Osteocyte (in vitro differentiated cells): Measurements from ENCODE around the gene TALDO1. TPM values are rescaled to one million over a fixed set of nuclear protein-coding genes. Genes with fewer than 3 reads are reported as not detected.

Experiments
- DNase-seq: peaks from one replicate; pipeline ENCODE4 v3.0.0; 2021; ENCODE audit warnings: mixed read lengths; ENCODE audit not compliant: unreplicated experiment; ENCODE audit errors: extremely low spot score
- H3K27ac Mint-ChIP-seq: one replicate; pipeline ENCODE4 v1.8.0; 2021; ENCODE audit warnings: mild to moderate bottlenecking, mixed read lengths; ENCODE audit not compliant: unreplicated experiment
- H3K27me3 Mint-ChIP-seq: one replicate; pipeline ENCODE4 v1.8.0; 2021; ENCODE audit warnings: mixed read lengths; ENCODE audit not compliant: unreplicated experiment
- H3K36me3 Mint-ChIP-seq: one replicate; pipeline ENCODE4 v1.8.0; 2021; ENCODE audit warnings: mixed read lengths; ENCODE audit not compliant: unreplicated experiment
- H3K4me1 Mint-ChIP-seq: one replicate; pipeline ENCODE4 v1.8.0; 2021; ENCODE audit warnings: mixed read lengths; ENCODE audit not compliant: unreplicated experiment
- H3K4me3 Mint-ChIP-seq: one replicate; pipeline ENCODE4 v1.8.0; 2021; ENCODE audit warnings: mild to moderate bottlenecking, moderate library complexity, mixed read lengths; ENCODE audit not compliant: unreplicated experiment
- H3K9me3 Mint-ChIP-seq: one replicate; pipeline ENCODE4 v1.8.0; 2021; ENCODE audit warnings: mixed read lengths; ENCODE audit not compliant: unreplicated experiment
- CTCF ChIP-seq: fragments of 200-600 bp; sonication (generic); IDR thresholded peaks from 2 replicates; pipeline ENCODE4 v1.5.0; 2021; ENCODE audit warnings: antibody characterized with exemption, mild to moderate bottlenecking, moderate library complexity
- total RNA-seq: library from RNA; stranded (reverse); gene quantifications from 2 replicates; pipeline ENCODE4 v1.2.1, GENCODE V29; 2021

The TALDO1 gene
- total RNA-seq, 1 donor from 2014 or later, result 171 TPM

GRCh38 chr11:783581-784015 is 36.3 kb downstream of the TALDO1 start:
- DNase-seq, result peak; percentile 91
- no peaks in the 10 kb centered on the region for H3K27me3 Mint-ChIP-seq
- TF ChIP-seq CTCF, result peak; percentile 85
- H3K36me3 Mint-ChIP-seq, result peaks cover 3% of the 10 kb centered on the region
- no peak overlapping the region for H3K4me3 Mint-ChIP-seq
- no peaks in the 10 kb centered on the region for H3K9me3 Mint-ChIP-seq
- H3K27ac Mint-ChIP-seq, result peak overlapping the region; percentile 80
- H3K4me1 Mint-ChIP-seq, result peaks cover 12% of the 10 kb centered on the region

GRCh38 chr11:786235-787083 is 39.2 kb downstream of the TALDO1 start:
- DNase-seq, result no peak
- no peaks in the 10 kb centered on the region for H3K9me3 Mint-ChIP-seq
- no peak overlapping the region for H3K4me3 Mint-ChIP-seq
- H3K27ac Mint-ChIP-seq, result no peak overlapping the region
- H3K4me1 Mint-ChIP-seq, result peaks cover 15% of the 10 kb centered on the region
- no peak for TF ChIP-seq CTCF
- H3K27me3 Mint-ChIP-seq, result no peaks in the 10 kb centered on the region
- peaks cover 3% of the 10 kb centered on the region for H3K36me3 Mint-ChIP-seq

- no peaks in the 10 kb centered on the region for H3K9me3 Mint-ChIP-seq
- H3K4me3 Mint-ChIP-seq, result no peak overlapping the region
- DNase-seq, result no peak
- H3K4me1 Mint-ChIP-seq, result peaks cover 15% of the 10 kb centered on the region
- H3K27me3 Mint-ChIP-seq, result no peaks in the 10 kb centered on the region
- H3K27ac Mint-ChIP-seq, result no peak overlapping the region
- TF ChIP-seq CTCF, result no peak
- peaks cover 3% of the 10 kb centered on the region for H3K36me3 Mint-ChIP-seq
Observed at GRCh38 chr11:787084-787675, 39.9 kb downstream of the TALDO1 start.

GRCh38 chr11:788009-788640 is 40.9 kb downstream of the TALDO1 start:
- H3K9me3 Mint-ChIP-seq, result no peaks in the 10 kb centered on the region
- H3K27ac Mint-ChIP-seq, result no peak overlapping the region
- peaks cover 3% of the 10 kb centered on the region for H3K36me3 Mint-ChIP-seq
- no peak for DNase-seq
- H3K27me3 Mint-ChIP-seq, result no peaks in the 10 kb centered on the region
- no peak for TF ChIP-seq CTCF
- no peak overlapping the region for H3K4me3 Mint-ChIP-seq
- peaks cover 12% of the 10 kb centered on the region for H3K4me1 Mint-ChIP-seq
